H1 (cell line): ENCODE data around the gene A2ML1. TPM values are rescaled to one million over a fixed set of nuclear protein-coding genes. Genes with fewer than 3 reads are reported as not detected.

Experiments used
- CTCF ChIA-PET: fragments of 300-600 bp; sonication (Branson Sonifier 250); formaldehyde crosslinking; loops from one replicate; lab custom pipeline; 2021; ENCODE audit not compliant: partially characterized antibody; lab: Charles Lee
- POLR2A ChIA-PET: fragments of 300-600 bp; sonication (Branson Sonifier 250); formaldehyde crosslinking; loops from one replicate; lab custom pipeline; 2021; ENCODE audit warnings: inconsistent platforms; ENCODE audit not compliant: partially characterized antibody; lab: Charles Lee
- DNase-seq, 2 experiments: peaks; one replicate each; pipeline versions ENCODE4 v3.0.0 to v3.0.0-alpha.2; 2010 to 2022; ENCODE audit warnings: low spot score in 2 of 2, low read depth in 1 of 2, mixed read lengths in 1 of 2
- FAIRE-seq: peaks from 2 replicates; lab custom pipeline; 2011; peaks lifted over from hg19 to GRCh38; lab: Jason Lieb, UNC
- H2AFZ ChIP-seq: 2 replicates; pipeline ENCODE4 v1.8.1; 2012; ENCODE audit warnings: low read length, inconsistent platforms
- H2AK5ac ChIP-seq: 2 replicates; pipeline ENCODE4 v1.6.1; 2013; ENCODE audit warnings: low read depth, low read length
- H2BK120ac ChIP-seq: replicated peaks from 2 replicates; pipeline ENCODE3; 2013; ENCODE audit warnings: low read depth, low read length, inconsistent platforms
- H2BK12ac ChIP-seq: 2 replicates; pipeline ENCODE4 v1.6.1; 2013; ENCODE audit warnings: low read depth, low read length
- H2BK15ac ChIP-seq: 2 replicates; pipeline ENCODE4 v1.6.1; 2013; ENCODE audit warnings: low read length
- H2BK20ac ChIP-seq: 2 replicates; pipeline ENCODE4 v1.6.1; 2013; ENCODE audit warnings: low read length
- H2BK5ac ChIP-seq: 2 replicates; pipeline ENCODE4 v1.6.1; 2013; ENCODE audit warnings: low read depth, low read length
- H3K14ac ChIP-seq: 2 replicates; pipeline ENCODE4 v1.6.1; 2013; ENCODE audit warnings: inconsistent platforms; ENCODE audit not compliant: insufficient read length
- H3K18ac ChIP-seq: 2 replicates; pipeline ENCODE4 v1.6.1; 2013; ENCODE audit warnings: low read length; ENCODE audit errors: extremely low read depth
- H3K23ac ChIP-seq: 2 replicates; pipeline ENCODE4 v1.6.1; 2013; ENCODE audit warnings: inconsistent platforms; ENCODE audit not compliant: insufficient read length
- H3K23me2 ChIP-seq: 2 replicates; pipeline ENCODE4 v1.6.1; 2013; ENCODE audit warnings: low read depth, low read length
- H3K27ac ChIP-seq: 2 replicates; pipeline ENCODE4 v1.6.1; 2011; ENCODE audit warnings: low read depth, low read length, inconsistent platforms
- H3K27me3 ChIP-seq, 4 experiments: replicated peaks in 1 of 4; 1 replicate in 1 of 4; 2 replicates in 3 of 4; pipeline versions ENCODE4 v1.6.1 to v1.8.1; 2011 to 2013; ENCODE audit warnings: low read length in 3 of 4, mild to moderate bottlenecking in 3 of 4, inconsistent platforms in 2 of 4, mixed read lengths in 2 of 4, moderate library complexity in 1 of 4; ENCODE audit not compliant: control insufficient read depth in 3 of 4, insufficient read depth in 3 of 4; ENCODE audit errors: extremely low read depth in 1 of 4
- H3K36me3 ChIP-seq, 4 experiments: 2 replicates each; pipeline versions ENCODE4 v1.6.1 to v1.8.1; 2011 to 2013; ENCODE audit warnings: mild to moderate bottlenecking in 4 of 4, low read length in 3 of 4, moderate library complexity in 2 of 4, control low read depth in 1 of 4, inconsistent platforms in 1 of 4; ENCODE audit not compliant: insufficient read depth in 4 of 4, control insufficient read depth in 2 of 4
- H3K4ac ChIP-seq: replicated peaks from 2 replicates; pipeline ENCODE3; 2013; ENCODE audit warnings: low read length, low read depth, mixed read lengths, inconsistent platforms; ENCODE audit not compliant: insufficient read length
- H3K4me1 ChIP-seq, 4 experiments: replicated peaks in 1 of 4; 1 replicate in 1 of 4; 2 replicates in 3 of 4; pipeline versions ENCODE4 v1.6.1 to v1.8.1; 2011 to 2013; ENCODE audit warnings: low read length in 3 of 4, inconsistent platforms in 2 of 4, mixed read lengths in 1 of 4; ENCODE audit not compliant: insufficient read depth in 4 of 4, control insufficient read depth in 3 of 4
- H3K4me2 ChIP-seq, 2 experiments: 2 replicates each; pipeline versions ENCODE4 v1.6.1 to v1.8.1; 2011 to 2013; ENCODE audit warnings: low read depth in 2 of 2, low read length in 2 of 2, control low read depth in 1 of 2, inconsistent platforms in 1 of 2, mild to moderate bottlenecking in 1 of 2; ENCODE audit not compliant: insufficient read depth in 1 of 2
- H3K4me3 ChIP-seq, 4 experiments: fragments of 200-600, 300-600 bp in 1 of 4; sonication (generic), shearing (Covaris generic), sonication (Bioruptor Twin) in 1 of 4; 2 replicates each; pipeline versions ENCODE4 v1.5.1 to v1.8.1; 2011 to 2016; ENCODE audit warnings: low read length in 4 of 4, low read depth in 3 of 4, control low read depth in 2 of 4, inconsistent platforms in 2 of 4, mild to moderate bottlenecking in 2 of 4, mixed read lengths in 1 of 4, moderate library complexity in 1 of 4; ENCODE audit not compliant: insufficient read depth in 2 of 4; ENCODE audit errors: extremely low read depth in 1 of 4
- H3K56ac ChIP-seq: replicated peaks from 2 replicates; pipeline ENCODE3; 2013; ENCODE audit warnings: low read depth, mild to moderate bottlenecking, mixed read lengths, low read length, inconsistent platforms; ENCODE audit not compliant: insufficient read length
- H3K79me1 ChIP-seq: 2 replicates; pipeline ENCODE4 v1.6.1; 2013; ENCODE audit warnings: low read depth, low read length, control low read depth
- H3K79me2 ChIP-seq, 2 experiments: 2 replicates each; pipeline versions ENCODE4 v1.6.1 to v1.8.1; 2012 to 2013; ENCODE audit warnings: low read length in 2 of 2, mild to moderate bottlenecking in 2 of 2, inconsistent platforms in 1 of 2; ENCODE audit not compliant: insufficient read depth in 2 of 2, control insufficient read depth in 1 of 2
- H3K9ac ChIP-seq, 4 experiments: replicated peaks in 1 of 4; 1 replicate in 1 of 4; 2 replicates in 3 of 4; pipeline versions ENCODE4 v1.6.1 to v1.8.1; 2011 to 2013; ENCODE audit warnings: low read depth in 3 of 4, low read length in 3 of 4, control low read depth in 2 of 4, mild to moderate bottlenecking in 2 of 4, moderate library complexity in 2 of 4, inconsistent platforms in 1 of 4; ENCODE audit errors: extremely low read depth in 1 of 4
- H3K9me3 ChIP-seq, 2 experiments: 2 replicates each; pipeline versions ENCODE4 v1.6.1 to v1.8.1; 2012 to 2013; ENCODE audit warnings: mild to moderate bottlenecking in 2 of 2, moderate library complexity in 2 of 2, control low read depth in 1 of 2, inconsistent platforms in 1 of 2, low read depth in 1 of 2, low read length in 1 of 2, mixed read lengths in 1 of 2; ENCODE audit not compliant: insufficient read depth in 2 of 2
- H4K20me1 ChIP-seq, 2 experiments: replicated peaks in 1 of 2; 2 replicates each; pipeline versions ENCODE3 to v1.8.1; 2011 to 2013; ENCODE audit warnings: inconsistent platforms in 2 of 2, low read length in 2 of 2, mild to moderate bottlenecking in 1 of 2; ENCODE audit not compliant: insufficient read depth in 2 of 2, control insufficient read depth in 1 of 2
- H4K5ac ChIP-seq: 2 replicates; pipeline ENCODE4 v1.6.1; 2013; ENCODE audit warnings: low read length, low read depth, mixed read lengths, inconsistent platforms; ENCODE audit not compliant: insufficient read length
- H4K8ac ChIP-seq: 2 replicates; pipeline ENCODE4 v1.8.0; 2013; ENCODE audit warnings: mild to moderate bottlenecking, moderate library complexity, low read length, inconsistent platforms; ENCODE audit not compliant: insufficient read depth; ENCODE audit errors: extremely low read depth
- H4K91ac ChIP-seq: replicated peaks from 2 replicates; pipeline ENCODE3; 2013; ENCODE audit warnings: low read length, mixed read lengths, inconsistent platforms; ENCODE audit not compliant: insufficient read length
- ASH2L ChIP-seq: fragments of 200-600, 300-600 bp; sonication (generic); IDR thresholded peaks from one replicate; pipeline ENCODE4 v1.7.1; 2017; ENCODE audit warnings: low read length
- KDM1A ChIP-seq: fragments of 200-600, 300-600 bp; sonication (generic); IDR thresholded peaks from 2 replicates; pipeline ENCODE4 v1.7.1; 2016; ENCODE audit warnings: mild to moderate bottlenecking, low read length, borderline replicate concordance
- NRF1 ChIP-seq: IDR thresholded peaks from 2 replicates; pipeline ENCODE4 v1.6.1; 2011; ENCODE audit warnings: mild to moderate bottlenecking, low read depth, low read length, improper control_type of control experiment
- RFX5 ChIP-seq: IDR thresholded peaks from 2 replicates; pipeline ENCODE4 v1.6.1; 2011; ENCODE audit warnings: low read depth, low read length, improper control_type of control experiment, borderline replicate concordance
- RNF2 ChIP-seq: fragments of 200-900, 300-1000 bp; sonication (generic); IDR thresholded peaks from 2 replicates; pipeline ENCODE4 v1.7.1; 2016; ENCODE audit warnings: borderline replicate concordance, low read depth, mild to moderate bottlenecking, antibody characterized with exemption, low read length; ENCODE audit not compliant: poor library complexity, severe bottlenecking; ENCODE audit errors: missing control alignments
- SP1 ChIP-seq: IDR thresholded peaks from 2 replicates; pipeline ENCODE4 v1.6.1; 2011; ENCODE audit warnings: low read depth, low read length
- SUZ12 ChIP-seq: fragments of 200-600 bp; sonication (generic); IDR thresholded peaks from 2 replicates; pipeline ENCODE4 v1.6.1; 2012; ENCODE audit warnings: mild to moderate bottlenecking, inconsistent platforms, low read length, moderate library complexity, mixed read lengths
- TAF1 ChIP-seq: IDR thresholded peaks from 2 replicates; pipeline ENCODE4 v1.6.1; 2011; ENCODE audit warnings: mild to moderate bottlenecking, low read depth, low read length
- WGBS, 2 experiments: shearing (Covaris generic) in 1 of 2; methylation state at CpG; one replicate each; pipeline versions ENCODE4 v1.1.6 to v1.1.7; 2013 to 2015; ENCODE audit warnings: low lambda C conversion rate in 2 of 2, mixed read lengths in 2 of 2, inconsistent platforms in 1 of 2, low coverage in 1 of 2, missing lambda C conversion rate in 1 of 2; ENCODE audit not compliant: insufficient replicate concordance in 2 of 2, insufficient coverage in 1 of 2, insufficient read length in 1 of 2; ENCODE audit errors: extremely low coverage in 1 of 2, missing lambda C conversion rate in 1 of 2; 5-methylcytosine and 5-hydroxymethylcytosine counted together
- polyA plus RNA-seq, 7 experiments: library from polyadenylated mRNA; depleted of rRNA in 3 of 7; stranded (reverse) in 5 of 7; unstranded in 2 of 7; fragments of >200 nt in 5 of 7; fragments of 200-250 nt in 2 of 7; gene quantifications; 1 replicate in 5 of 7; 2 replicates in 1 of 7; 4 replicates in 1 of 7; pipeline versions ENCODE4 v1.2.1 to v1.2.3, GENCODE V29; 2011 to 2013; ENCODE audit warnings: missing spikeins in 2 of 7, mixed read lengths in 2 of 7
- total RNA-seq: library from RNA; stranded (reverse); fragmentation: NEBNext Ultra II Directional; extraction: Animal tissue kit (Norgen Biotek cat#: 25700); gene quantifications from 2 replicates; pipeline ENCODE4 v1.2.1, GENCODE V29; 2021

Gene A2ML1
- total and polyA plus RNA-seq, 2 of the 8 experiments (the other 6 are each of a cell fraction or from before 2014, with no cell fraction given), result 10.2 to 10.3 TPM

DNA sequence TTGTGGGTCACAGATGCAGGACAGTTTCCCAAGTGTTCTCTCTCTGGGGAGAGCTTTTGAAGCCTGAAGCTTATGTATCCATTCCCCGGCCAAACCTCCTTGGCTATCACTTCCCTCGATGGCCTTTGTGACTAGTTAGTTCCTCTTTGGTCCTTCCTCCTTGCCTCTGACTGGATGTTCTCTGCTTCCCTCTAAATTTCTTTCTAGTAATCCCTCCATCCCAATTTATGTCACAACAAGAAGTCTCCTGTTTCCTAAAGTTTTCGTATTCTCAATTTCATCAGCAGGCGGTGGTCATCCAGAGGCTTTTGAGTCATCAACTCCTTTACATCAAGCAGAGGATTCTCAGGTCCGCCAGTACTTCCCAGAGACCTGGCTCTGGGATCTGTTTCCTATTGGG is 27.5 kb downstream of the A2ML1 start:
- ChIA-PET POLR2A (interaction anchor here (1.5 kb wide), 1 partner anchor 10 kb away, joined by 3 read pairs; no protein-coding TSS in a partner anchor), CTCF (interaction anchor here (1.3 to 1.9 kb wide), 2 partner anchors 10 to 21 kb away, joined by 4 to 7 read pairs; no protein-coding TSS in a partner anchor)
- Histone ChIP-seq H4K20me1 (no peaks in the 10 kb centered on the region), H3K4me3 (no peak overlapping the region), H2AK5ac (no peak overlapping the region), H3K14ac (no peak overlapping the region), H4K91ac (no peak overlapping the region), H2BK12ac (no peak overlapping the region), H3K79me1 (no peaks in the 10 kb centered on the region), H2AFZ (no peak overlapping the region), H4K8ac (no peak overlapping the region), H3K79me2 (no peaks in the 10 kb centered on the region), H3K18ac (no peak overlapping the region), H2BK20ac (no peak overlapping the region), H3K23ac (no peak overlapping the region), H3K4me1 (no peaks in the 10 kb centered on the region), H2BK5ac (no peak overlapping the region), H3K36me3 (peaks cover 0 to 16% (median 3%) of the 10 kb centered on the region in 4 experiments; a peak in 4 of 8 replicates), H3K23me2 (no peaks in the 10 kb centered on the region), H2BK15ac (no peak overlapping the region), H3K9ac (no peak overlapping the region), H3K4ac (no peak overlapping the region), H3K4me2 (no peak overlapping the region), H4K5ac (no peak overlapping the region), H3K27me3 (no peaks in the 10 kb centered on the region), H3K9me3 (no peaks in the 10 kb centered on the region), H3K27ac (no peak overlapping the region), H2BK120ac (no peak overlapping the region), H3K56ac (no peak overlapping the region)
- no peak for DNase-seq
- FAIRE-seq, result no peak
- 89% methylated on average over 5 of the region's 5 CpGs; no CpG with 5 or more reads in 1 of the 2 experiments for WGBS, 2 experiments
- TF ChIP-seq RFX5 (no peak), SP1 (no peak), SUZ12 (no peak), RNF2 (no peak), ASH2L (no peak), TAF1 (no peak), KDM1A (no peak), NRF1 (no peak)
